ENCODE results near the gene SLC16A5.
A peak's percentile ranks its signal among the peaks of the same experiment; 100 is the strongest.

SLC16A5 gene

GRCh38 chr17:75098861-75099260 lies 11.1 kb downstream of the SLC16A5 start:
- DNase-seq (ENCODE audit: low spot score) = no peak
- Histone ChIP-seq H3K4me3 (no peak overlapping the region), H3K27ac (no peak overlapping the region)
- no peak for TF ChIP-seq CTCF (IDR thresholded peaks at IDR 0.05)

GRCh38 chr17:75099881-75100595 lies 12.3 kb downstream of the SLC16A5 start:
- TF ChIP-seq CTCF (IDR thresholded peaks at IDR 0.05) = no peak
- Histone ChIP-seq H3K27ac (no peak overlapping the region), H3K4me3 (no peak overlapping the region)
- DNase-seq (ENCODE audit: low spot score) = no peak

- no peak for TF ChIP-seq CTCF (IDR thresholded peaks at IDR 0.05)
- no peak for DNase-seq (ENCODE audit: low spot score)
- Histone ChIP-seq H3K4me3 (no peak overlapping the region), H3K27ac (no peak overlapping the region)
These were observed 14.6 kb downstream of the SLC16A5 start for GRCh38 chr17:75102385-75102821.

GRCh38 chr17:75103601-75104554 lies 16.1 kb downstream of the SLC16A5 start:
- DNase-seq (ENCODE audit: low spot score) = no peak
- no peak for TF ChIP-seq CTCF (IDR thresholded peaks at IDR 0.05)
- Histone ChIP-seq H3K4me3 (no peak overlapping the region), H3K27ac (no peak overlapping the region)

GRCh38 chr17:75105126-75106080 lies 17.6 kb downstream of the SLC16A5 start:
- no peak for DNase-seq (ENCODE audit: low spot score)
- Histone ChIP-seq H3K4me3 (no peak overlapping the region), H3K27ac (no peak overlapping the region)
- TF ChIP-seq CTCF (IDR thresholded peaks at IDR 0.05) = peak; percentile 29

GRCh38 chr17:75108193-75108592 lies 20.4 kb downstream of the SLC16A5 start:
- Histone ChIP-seq H3K27ac (no peak overlapping the region), H3K4me3 (no peak overlapping the region)
- no peak for DNase-seq (ENCODE audit: low spot score)
- no peak for TF ChIP-seq CTCF (IDR thresholded peaks at IDR 0.05)

Data from coronary artery (tissue), 2 donors.